Measurements from ENCODE around the gene ALG8.

DNA sequence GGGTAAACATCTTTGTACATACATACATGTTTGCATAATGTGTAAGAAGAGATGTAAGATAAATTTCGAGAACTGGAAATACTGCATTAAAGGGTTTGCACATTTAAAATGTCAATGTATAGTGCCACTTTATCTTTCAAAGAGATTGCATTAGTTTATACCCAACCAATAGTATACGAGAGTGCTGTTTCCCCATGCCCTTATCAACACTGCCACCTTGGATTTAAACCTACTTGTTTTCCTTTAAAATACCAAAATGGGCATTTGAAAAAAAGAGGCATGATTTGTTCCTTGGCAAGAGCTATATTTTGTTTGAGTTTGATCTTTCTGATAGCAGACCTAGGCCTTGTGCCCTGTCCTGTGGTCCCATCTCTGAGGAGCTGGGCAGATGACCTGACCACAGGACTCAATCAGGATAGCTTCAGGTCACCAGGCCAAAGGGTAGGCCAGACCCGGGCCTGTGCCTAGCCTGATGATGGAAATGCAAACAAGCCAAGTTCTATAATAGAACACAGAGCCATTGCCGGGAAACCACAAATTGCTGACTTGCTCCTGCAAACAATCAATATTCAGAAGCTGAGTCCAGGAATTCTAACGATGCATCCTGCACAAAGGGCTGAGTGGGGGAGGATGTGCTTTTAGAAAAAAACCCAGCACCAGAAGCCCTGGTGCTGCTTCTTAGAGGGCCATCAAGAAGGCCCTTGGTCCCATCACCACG lies 16.9 kb upstream of the ALG8 start:
- TF ChIP-seq, protein P1, sequence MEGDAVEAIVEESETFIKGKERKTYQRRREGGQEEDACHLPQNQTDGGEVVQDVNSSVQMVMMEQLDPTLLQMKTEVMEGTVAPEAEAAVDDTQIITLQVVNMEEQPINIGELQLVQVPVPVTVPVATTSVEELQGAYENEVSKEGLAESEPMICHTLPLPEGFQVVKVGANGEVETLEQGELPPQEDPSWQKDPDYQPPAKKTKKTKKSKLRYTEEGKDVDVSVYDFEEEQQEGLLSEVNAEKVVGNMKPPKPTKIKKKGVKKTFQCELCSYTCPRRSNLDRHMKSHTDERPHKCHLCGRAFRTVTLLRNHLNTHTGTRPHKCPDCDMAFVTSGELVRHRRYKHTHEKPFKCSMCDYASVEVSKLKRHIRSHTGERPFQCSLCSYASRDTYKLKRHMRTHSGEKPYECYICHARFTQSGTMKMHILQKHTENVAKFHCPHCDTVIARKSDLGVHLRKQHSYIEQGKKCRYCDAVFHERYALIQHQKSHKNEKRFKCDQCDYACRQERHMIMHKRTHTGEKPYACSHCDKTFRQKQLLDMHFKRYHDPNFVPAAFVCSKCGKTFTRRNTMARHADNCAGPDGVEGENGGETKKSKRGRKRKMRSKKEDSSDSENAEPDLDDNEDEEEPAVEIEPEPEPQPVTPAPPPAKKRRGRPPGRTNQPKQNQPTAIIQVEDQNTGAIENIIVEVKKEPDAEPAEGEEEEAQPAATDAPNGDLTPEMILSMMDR (IDR thresholded peaks at IDR 0.05; ENCODE audit: insufficient read depth, low read depth, low read length): no peak
- no peak for TF ChIP-seq EZH2 (IDR thresholded peaks at IDR 0.05; ENCODE audit: insufficient read depth, low read length)
